ENCODE measurements around the gene PI4KA.
"Not testable (repeated sequence)": the region's sequence is repeated elsewhere in the genome, so short reads cannot be mapped to it uniquely, and the experiment has no call there.

The PI4KA gene

GRCh38 chr22:20742764-20743163 is 115.8 kb downstream of the PI4KA start:
- ChIA-PET POLR2A (no interaction called here), CTCF (interaction anchor here (0.8 to 2.1 kb wide), 14 partner anchors 8 to 325 kb away, joined by 3 to 11 read pairs (median 4); no protein-coding TSS in a partner anchor)
- H3K4me3 ChIP-seq (ENCODE audit: low read depth, low read length) = no peak overlapping the region
- DNase-seq (ENCODE audit: low read depth, low spot score) = no peak
- TF ChIP-seq, protein P1, sequence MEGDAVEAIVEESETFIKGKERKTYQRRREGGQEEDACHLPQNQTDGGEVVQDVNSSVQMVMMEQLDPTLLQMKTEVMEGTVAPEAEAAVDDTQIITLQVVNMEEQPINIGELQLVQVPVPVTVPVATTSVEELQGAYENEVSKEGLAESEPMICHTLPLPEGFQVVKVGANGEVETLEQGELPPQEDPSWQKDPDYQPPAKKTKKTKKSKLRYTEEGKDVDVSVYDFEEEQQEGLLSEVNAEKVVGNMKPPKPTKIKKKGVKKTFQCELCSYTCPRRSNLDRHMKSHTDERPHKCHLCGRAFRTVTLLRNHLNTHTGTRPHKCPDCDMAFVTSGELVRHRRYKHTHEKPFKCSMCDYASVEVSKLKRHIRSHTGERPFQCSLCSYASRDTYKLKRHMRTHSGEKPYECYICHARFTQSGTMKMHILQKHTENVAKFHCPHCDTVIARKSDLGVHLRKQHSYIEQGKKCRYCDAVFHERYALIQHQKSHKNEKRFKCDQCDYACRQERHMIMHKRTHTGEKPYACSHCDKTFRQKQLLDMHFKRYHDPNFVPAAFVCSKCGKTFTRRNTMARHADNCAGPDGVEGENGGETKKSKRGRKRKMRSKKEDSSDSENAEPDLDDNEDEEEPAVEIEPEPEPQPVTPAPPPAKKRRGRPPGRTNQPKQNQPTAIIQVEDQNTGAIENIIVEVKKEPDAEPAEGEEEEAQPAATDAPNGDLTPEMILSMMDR (IDR thresholded peaks at IDR 0.05; ENCODE audit: insufficient read depth, low read length, missing control alignments) = no peak

DNA sequence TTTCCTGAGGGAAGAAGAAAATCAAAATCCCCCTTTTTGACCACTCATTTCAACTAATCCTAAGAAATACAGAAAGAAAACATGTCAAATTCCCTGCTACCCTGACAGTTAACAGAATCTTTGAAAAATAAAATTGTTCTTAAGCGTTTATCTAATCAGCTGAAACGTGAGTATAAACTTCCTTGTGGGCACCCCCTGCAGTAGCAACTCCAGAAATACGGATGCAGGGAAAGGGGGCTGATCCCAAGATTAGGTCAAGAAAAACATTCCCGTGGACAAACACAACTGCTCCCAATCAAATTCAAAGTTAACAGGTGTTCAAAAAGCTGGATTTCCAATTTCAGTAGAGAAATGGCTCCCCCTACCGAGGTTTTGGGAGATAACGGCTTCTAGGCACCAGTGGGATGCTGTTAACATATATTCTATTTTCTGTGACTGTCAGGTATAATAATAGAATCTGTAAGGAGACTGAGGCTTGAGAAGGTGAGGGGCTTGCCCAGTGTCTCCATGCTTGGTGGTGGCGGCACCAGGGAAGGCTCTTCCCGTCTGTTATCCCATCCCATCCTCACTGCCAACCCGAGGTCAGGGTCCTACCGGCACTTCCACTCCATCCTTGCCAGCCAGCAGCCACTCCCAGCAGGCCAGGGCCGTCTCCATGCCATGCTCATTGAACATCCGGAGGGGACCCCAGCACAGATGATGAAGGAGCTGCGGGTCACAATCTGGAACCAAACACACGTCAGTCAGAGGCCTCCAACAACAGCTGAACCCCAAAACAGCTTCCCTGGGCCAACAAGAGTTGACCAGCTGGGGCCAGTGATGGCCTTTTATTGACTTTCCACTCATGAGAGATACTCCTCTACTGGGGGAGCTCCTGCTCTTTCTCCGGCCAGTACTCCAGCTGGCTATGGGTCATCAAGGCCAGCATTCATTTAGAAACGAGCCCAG is 116.7 kb downstream of the PI4KA start:
- H3K4me3 ChIP-seq (ENCODE audit: low read depth, low read length) = no peak overlapping the region
- POLR2A ChIA-PET = no interaction called here
- TF ChIP-seq, protein P1 (IDR thresholded peaks at IDR 0.05; ENCODE audit: insufficient read depth, low read length, missing control alignments) = peak; percentile 35
- DNase-seq (ENCODE audit: low read depth, low spot score) = no peak
- CTCF ChIA-PET = interaction anchor here (0.8 to 2.1 kb wide), 12 partner anchors 8 to 324 kb away, joined by 3 to 11 read pairs (median 4); no protein-coding TSS in a partner anchor

DNA sequence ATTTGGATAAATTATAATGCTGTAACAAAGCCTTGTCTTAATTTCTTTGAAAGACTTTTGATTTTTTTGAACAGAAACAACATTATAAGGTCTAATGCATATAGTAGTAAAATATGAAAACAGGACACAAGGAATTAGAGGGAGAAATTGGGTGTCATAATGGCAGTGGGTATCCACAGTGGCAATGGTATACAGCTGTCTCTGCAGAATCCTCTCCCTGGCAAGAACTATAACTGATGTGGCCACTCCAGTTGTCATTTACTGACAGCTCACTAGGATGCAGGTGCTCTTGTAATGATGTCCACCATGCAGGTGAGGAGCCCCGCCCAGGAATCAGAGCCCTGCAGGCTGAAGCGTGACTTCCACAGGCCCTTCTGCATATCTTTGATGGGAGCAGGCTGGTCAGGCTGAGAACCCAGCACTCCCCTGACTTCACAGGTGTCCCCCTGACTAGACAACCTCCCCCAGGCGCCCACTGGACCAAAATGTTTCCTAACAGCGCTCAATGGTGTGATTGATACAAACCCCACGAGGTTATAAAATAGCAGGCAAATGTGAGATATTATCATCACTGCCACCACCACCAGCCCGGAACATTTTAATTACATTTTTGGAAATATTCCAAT is 117.5 kb downstream of the PI4KA start:
- POLR2A ChIA-PET = no interaction called here
- H3K4me3 ChIP-seq (ENCODE audit: low read depth, low read length) = no peak overlapping the region
- TF ChIP-seq, protein P1 (IDR thresholded peaks at IDR 0.05; ENCODE audit: insufficient read depth, low read length, missing control alignments) = no peak
- CTCF ChIA-PET = interaction anchor here (1.0 to 2.1 kb wide), 10 partner anchors 9 to 323 kb away, joined by 3 to 11 read pairs (median 4); no protein-coding TSS in a partner anchor
- no peak for DNase-seq (ENCODE audit: low read depth, low spot score)

DNA sequence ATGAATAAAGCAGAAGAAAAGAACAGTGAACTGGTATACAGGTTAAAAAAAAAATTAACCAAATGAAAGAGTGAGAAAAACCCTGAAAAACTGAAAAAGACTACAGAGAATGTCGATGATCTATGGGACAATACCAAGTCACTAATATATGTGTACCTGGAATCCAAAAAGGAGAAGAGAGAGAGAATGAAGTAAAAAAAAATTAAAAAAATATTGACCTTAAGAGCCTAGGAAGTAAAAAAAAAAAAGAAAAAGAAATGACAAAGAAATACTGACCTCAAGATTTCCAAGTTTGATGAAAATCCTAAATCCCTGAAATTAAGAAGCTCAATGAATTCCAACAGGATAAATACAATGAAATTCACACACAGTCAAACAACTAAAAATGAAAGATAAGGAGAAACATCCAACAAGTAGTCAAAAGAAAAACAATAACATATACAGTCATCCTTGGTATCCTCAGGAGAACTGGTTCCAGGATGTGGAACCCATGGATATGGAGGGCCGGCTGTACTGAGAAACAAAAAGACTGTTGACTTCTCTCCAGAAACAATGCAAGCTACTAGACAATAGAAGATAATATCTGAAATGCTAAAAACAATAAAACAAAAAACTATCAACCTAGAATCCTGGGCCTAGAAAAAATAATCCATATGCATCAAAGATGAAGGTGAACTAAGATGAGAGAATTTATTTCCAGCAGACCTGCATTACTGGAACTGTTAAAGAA is 118.2 kb downstream of the PI4KA start:
- TF ChIP-seq, protein P1 (IDR thresholded peaks at IDR 0.05; ENCODE audit: insufficient read depth, low read length, missing control alignments) = no peak
- DNase-seq (ENCODE audit: low read depth, low spot score) = no peak
- no peak overlapping the region for H3K4me3 ChIP-seq (ENCODE audit: low read depth, low read length)
- ChIA-PET POLR2A (no interaction called here), CTCF (interaction anchor here (1.3 kb wide), 1 partner anchor 10 kb away, joined by 3 read pairs; no protein-coding TSS in a partner anchor)

DNA sequence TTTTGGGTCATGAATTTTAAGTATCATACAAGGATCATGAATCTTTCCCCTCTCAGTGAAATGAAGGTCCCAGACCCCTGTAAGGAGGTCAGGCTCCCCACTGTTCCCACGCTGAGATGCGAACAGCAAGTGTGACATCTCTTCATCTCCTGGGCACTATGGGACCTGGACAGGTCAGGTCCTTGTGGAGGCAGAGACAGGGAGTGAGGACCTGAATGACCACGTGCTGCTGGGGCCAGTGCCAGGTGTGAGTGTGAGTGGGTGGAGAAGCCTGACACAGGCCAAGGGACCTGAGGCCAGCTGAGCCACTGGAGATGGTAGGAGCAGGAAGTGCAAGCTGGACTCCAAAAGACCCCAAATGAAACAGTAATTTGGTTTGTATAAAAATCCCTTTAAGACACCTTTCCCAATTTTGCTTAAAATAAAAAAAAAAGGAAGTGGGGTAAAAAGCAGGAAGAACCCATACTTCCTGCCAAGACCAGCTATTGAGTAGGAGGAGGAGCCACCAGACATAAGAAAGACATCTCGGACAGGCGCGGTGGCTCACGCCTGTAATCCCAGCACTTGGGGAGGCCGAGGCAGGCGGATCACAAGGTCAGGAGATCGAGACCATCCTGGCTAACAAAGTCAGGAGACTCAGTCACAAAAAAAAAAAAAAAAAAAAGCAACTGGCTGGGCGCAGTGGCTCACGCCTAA is 120.1 kb downstream of the PI4KA start:
- ChIA-PET CTCF (no interaction called here), POLR2A (interaction anchor here (0.7 kb wide), 1 partner anchor 274 kb away, joined by 3 read pairs; no protein-coding TSS in a partner anchor)
- no peak for DNase-seq (ENCODE audit: low read depth, low spot score)
- TF ChIP-seq, protein P1 (IDR thresholded peaks at IDR 0.05; ENCODE audit: insufficient read depth, low read length, missing control alignments) = no peak
- H3K4me3 ChIP-seq (ENCODE audit: low read depth, low read length) = no peak overlapping the region

GRCh38 chr22:20736891-20737290 is 121.7 kb downstream of the PI4KA start:
- POLR2A ChIA-PET; H3K4me3 ChIP-seq (ENCODE audit: low read depth, low read length); DNase-seq (ENCODE audit: low read depth, low spot score): not testable (repeated sequence)
- CTCF ChIA-PET = interaction anchor here (0.7 kb wide), 1 partner anchor 47 kb away, joined by 3 read pairs; no protein-coding TSS in a partner anchor

DNA sequence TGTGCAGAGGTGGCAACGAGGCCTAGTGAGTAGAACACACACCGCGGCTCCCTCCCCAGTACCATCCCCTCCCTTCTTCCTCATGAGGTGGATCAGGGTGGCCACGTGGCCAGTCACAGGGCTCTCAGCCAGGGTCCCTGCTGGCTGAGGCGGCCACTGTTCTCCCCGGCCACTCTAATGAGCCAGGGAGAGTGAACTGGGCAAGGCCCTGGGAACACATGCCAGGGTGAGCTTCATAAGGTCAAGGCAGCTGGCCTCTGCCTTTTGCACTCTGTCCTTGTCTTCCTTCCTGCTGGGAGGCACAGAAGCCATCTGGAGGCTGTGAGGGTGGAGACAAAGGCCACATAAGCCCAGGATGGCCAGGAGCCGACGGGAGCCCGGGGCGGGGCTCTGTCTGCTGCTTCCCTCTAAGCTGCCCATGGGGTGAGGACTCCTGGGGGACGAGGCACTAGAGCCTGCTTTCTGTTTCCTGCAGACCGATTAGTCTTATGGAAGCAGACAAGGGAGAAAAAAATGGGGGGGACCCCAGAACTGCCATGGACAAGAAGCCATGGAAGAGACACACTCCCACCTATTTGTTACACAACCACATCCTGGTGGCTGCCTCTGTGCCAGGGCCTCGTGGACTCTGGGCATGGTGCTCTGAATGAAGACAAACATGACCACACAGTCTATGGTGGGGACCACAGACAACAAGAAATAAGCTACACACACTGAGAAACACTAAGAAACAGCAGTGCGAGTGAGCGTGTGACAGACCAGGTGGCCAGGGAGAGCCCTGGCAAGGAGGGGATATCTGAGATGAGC is 123.1 kb downstream of the PI4KA start:
- POLR2A ChIA-PET; CTCF ChIA-PET; DNase-seq (ENCODE audit: low read depth, low spot score): not testable (repeated sequence)

DNA sequence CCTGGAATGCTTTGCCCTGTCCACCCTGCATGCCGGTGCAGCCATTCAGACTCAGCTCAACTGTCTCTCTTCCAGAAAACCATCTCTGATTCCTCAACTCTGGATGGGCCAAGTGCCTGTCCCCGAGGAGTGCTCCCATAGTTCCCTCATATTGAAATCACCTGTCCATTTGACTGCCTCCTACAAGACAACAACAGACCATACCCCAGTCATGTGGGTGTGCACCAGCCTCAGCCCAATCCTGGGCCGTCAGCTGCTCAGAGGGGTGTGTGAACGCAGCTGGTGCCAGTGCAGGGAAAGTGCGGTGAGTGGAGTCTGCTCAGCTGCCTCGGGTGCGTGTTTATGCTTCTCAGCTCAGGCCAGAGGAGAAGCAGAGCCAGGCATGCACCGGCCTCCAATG is 126.2 kb downstream of the PI4KA start:
- POLR2A ChIA-PET; DNase-seq (ENCODE audit: low read depth, low spot score); H3K4me3 ChIP-seq (ENCODE audit: low read depth, low read length): not testable (repeated sequence)
- CTCF ChIA-PET = interaction anchor here (2.0 kb wide), 1 partner anchor 10 kb away, joined by 5 read pairs; no protein-coding TSS in a partner anchor

More for the DNA sequence above, 123.1 kb downstream of the PI4KA start:
- not testable (repeated sequence) for H3K4me3 ChIP-seq (ENCODE audit: low read depth, low read length)
